ENCODE data around the gene ENSA.

ENSA gene

GRCh38 chr1:150629115-150629928 lies at the start of gene ENSA:
TSS of gene ENSA (minus strand) at chr1:150629612. CDS start at chr1:150629470, 142 bp downstream.
- Histone ChIP-seq H3K4me3 (peak within 1 kb of the TSS; percentile 62 to 68), H3K9me3 (no peaks in the 10 kb centered on the region), H3K27me3 (no peaks in the 10 kb centered on the region), H3K36me3 (peaks cover 30 to 35% (median 30%) of the 10 kb centered on the region in 3 donors), H3K27ac (peak within 1 kb of the TSS; percentile 85 to 94), H3K4me1 (peaks cover 4 to 23% (median 13%) of the 10 kb centered on the region in 4 donors)
- intact Hi-C loops (cut with DNase I; ENCODE audit: low total_unique reads), result loop anchor here (2.0 to 5.0 kb wide), 2 partner anchors 69 to 262 kb away; no protein-coding TSS in a partner anchor
- DNase-seq, result peak; percentile 99
- peak in 1 of 2 experiments; percentile 17 for TF ChIP-seq CTCF (IDR thresholded peaks at IDR 0.05)

- Histone ChIP-seq H3K27me3 (no peaks in the 10 kb centered on the region), H3K4me3 (no peak overlapping the region), H3K27ac (no peak overlapping the region), H3K36me3 (peaks cover 5 to 39% (median 9%) of the 10 kb centered on the region in 3 donors), H3K4me1 (no peaks in the 10 kb centered on the region), H3K9me3 (no peaks in the 10 kb centered on the region)
- DNase-seq, result no peak
- intact Hi-C loops (cut with DNase I; ENCODE audit: low total_unique reads), result no loop called here
- TF ChIP-seq CTCF (IDR thresholded peaks at IDR 0.05), result no peak
These were observed 49.6 kb upstream of the ENSA start for GRCh38 chr1:150678988-150679387.

- H3K4me1 ChIP-seq, result no peaks in the 10 kb centered on the region
- intact Hi-C loops (cut with DNase I; ENCODE audit: low total_unique reads), result no loop called here
- no peaks in the 10 kb centered on the region for H3K9me3 ChIP-seq
- H3K27me3 ChIP-seq, result no peaks in the 10 kb centered on the region
- H3K4me3 ChIP-seq, result no peak overlapping the region
- H3K27ac ChIP-seq, result no peak overlapping the region
- DNase-seq, result no peak
- TF ChIP-seq CTCF (IDR thresholded peaks at IDR 0.05), result no peak
- peaks cover 5 to 15% (median 8%) of the 10 kb centered on the region in 3 donors for H3K36me3 ChIP-seq
These were observed 45.5 kb upstream of the ENSA start for GRCh38 chr1:150674881-150675280.

GRCh38 chr1:150663321-150663720 lies 33.9 kb upstream of the ENSA start:
- peaks cover 21 to 51% (median 45%) of the 10 kb centered on the region in 3 donors for H3K36me3 ChIP-seq
- intact Hi-C loops (cut with DNase I; ENCODE audit: low total_unique reads), result no loop called here
- DNase-seq, result no peak

GRCh38 chr1:150662811-150663210 lies 33.4 kb upstream of the ENSA start:
- Histone ChIP-seq H3K36me3 (peaks cover 21 to 51% (median 50%) of the 10 kb centered on the region in 3 donors), H3K4me3 (no peak overlapping the region), H3K27ac (no peak overlapping the region), H3K4me1 (no peaks in the 10 kb centered on the region), H3K9me3 (no peaks in the 10 kb centered on the region), H3K27me3 (no peaks in the 10 kb centered on the region)
- TF ChIP-seq CTCF (IDR thresholded peaks at IDR 0.05), result no peak
- no peak for DNase-seq
- intact Hi-C loops (cut with DNase I; ENCODE audit: low total_unique reads), result no loop called here

More at GRCh38 chr1:150663321-150663720, 33.9 kb upstream of the ENSA start:
- H3K4me3 ChIP-seq, result no peak overlapping the region
- no peak for TF ChIP-seq CTCF (IDR thresholded peaks at IDR 0.05)
- H3K9me3 ChIP-seq, result no peaks in the 10 kb centered on the region
- no peak overlapping the region for H3K27ac ChIP-seq
- no peaks in the 10 kb centered on the region for H3K4me1 ChIP-seq
- H3K27me3 ChIP-seq, result no peaks in the 10 kb centered on the region

Data from tibial artery (tissue), 4 donors.